Caco-2 (cell line): ENCODE results near the gene MSL3B.

ENCODE experiments used
- BruUV-seq: library from RNA; stranded (reverse); fragments of 400-500 nt; replicated peaks from 2 replicates; lab custom pipeline; 2021; lab: Mats Ljungman, UMichigan
- CTCF ChIA-PET: fragments of 300-600 bp; sonication (Branson Sonifier 250); formaldehyde crosslinking; loops from one replicate; lab custom pipeline; 2022; ENCODE audit warnings: antibody characterized with exemption; lab: Charles Lee
- POLR2A ChIA-PET: fragments of 300-600 bp; sonication (Branson Sonifier 250); formaldehyde crosslinking; loops from one replicate; lab custom pipeline; 2022; ENCODE audit warnings: antibody characterized with exemption; lab: Charles Lee
- DNase-seq, 2 experiments: peaks; one replicate each; pipeline versions ENCODE4 v3.0.0 to v3.0.0-alpha.2; 2020 to 2022
- H3K27me3 ChIP-seq: replicated peaks from 2 replicates; pipeline ENCODE4 v1.6.0; 2011; ENCODE audit warnings: low read length; ENCODE audit not compliant: control insufficient read depth, insufficient read depth
- H3K36me3 ChIP-seq: 2 replicates; pipeline ENCODE4 v1.5.1; 2011; ENCODE audit warnings: low read length; ENCODE audit not compliant: control insufficient read depth, insufficient read depth
- H3K4me1 ChIP-seq: fragments of 250-450 bp; sonication (Bioruptor Pico); 2 replicates; pipeline ENCODE4 v1.5.1; 2020; ENCODE audit warnings: mild to moderate bottlenecking
- H3K4me3 ChIP-seq: 2 replicates; pipeline ENCODE4 v1.5.1; 2011; ENCODE audit warnings: low read depth, mild to moderate bottlenecking, control low read depth, low read length
- H3K9me3 ChIP-seq: fragments of 250-450 bp; sonication (Bioruptor Pico); 2 replicates; pipeline ENCODE4 v1.5.1; 2020; ENCODE audit warnings: mild to moderate bottlenecking, moderate library complexity
- H3K27ac Mint-ChIP-seq: one replicate; pipeline ENCODE4 v1.8.0; 2022; ENCODE audit warnings: mixed read lengths; ENCODE audit not compliant: unreplicated experiment
- H3K27me3 Mint-ChIP-seq: one replicate; pipeline ENCODE4 v1.8.0; 2022; ENCODE audit warnings: mixed read lengths; ENCODE audit not compliant: insufficient read depth, unreplicated experiment
- H3K36me3 Mint-ChIP-seq: one replicate; pipeline ENCODE4 v1.8.0; 2022; ENCODE audit warnings: mild to moderate bottlenecking, mixed read lengths; ENCODE audit not compliant: insufficient read depth, unreplicated experiment
- H3K4me1 Mint-ChIP-seq: one replicate; pipeline ENCODE4 v1.8.0; 2022; ENCODE audit warnings: low read depth, mixed read lengths; ENCODE audit not compliant: unreplicated experiment
- H3K4me3 Mint-ChIP-seq: one replicate; pipeline ENCODE4 v1.8.0; 2022; ENCODE audit warnings: mild to moderate bottlenecking, moderate library complexity, mixed read lengths; ENCODE audit not compliant: unreplicated experiment
- H3K9me3 Mint-ChIP-seq: one replicate; pipeline ENCODE4 v1.8.0; 2022; ENCODE audit warnings: mixed read lengths; ENCODE audit not compliant: unreplicated experiment
- intact Hi-C: fragments of 100-400 bp; cut with micrococcal nuclease; formaldehyde crosslinking; loops from one replicate; pipeline ENCODE4 v1.10.0; 2022; ENCODE audit not compliant: unreplicated experiment
- TF ChIP-seq, protein P1 (sequence below), 2 experiments: fragments of 200-600 bp in 1 of 2; IDR thresholded peaks; 1 replicate in 1 of 2; 2 replicates in 1 of 2; pipeline versions ENCODE4 v1.5.1 to v1.8.0; 2011 to 2022; ENCODE audit warnings: antibody characterized with exemption in 1 of 2, control low read depth in 1 of 2, inconsistent platforms in 1 of 2, low read depth in 1 of 2, low read length in 1 of 2, mild to moderate bottlenecking in 1 of 2, moderate library complexity in 1 of 2; ENCODE audit not compliant: insufficient read depth in 1 of 2, severe bottlenecking in 1 of 2, unreplicated experiment in 1 of 2

The MSL3B gene

DNA sequence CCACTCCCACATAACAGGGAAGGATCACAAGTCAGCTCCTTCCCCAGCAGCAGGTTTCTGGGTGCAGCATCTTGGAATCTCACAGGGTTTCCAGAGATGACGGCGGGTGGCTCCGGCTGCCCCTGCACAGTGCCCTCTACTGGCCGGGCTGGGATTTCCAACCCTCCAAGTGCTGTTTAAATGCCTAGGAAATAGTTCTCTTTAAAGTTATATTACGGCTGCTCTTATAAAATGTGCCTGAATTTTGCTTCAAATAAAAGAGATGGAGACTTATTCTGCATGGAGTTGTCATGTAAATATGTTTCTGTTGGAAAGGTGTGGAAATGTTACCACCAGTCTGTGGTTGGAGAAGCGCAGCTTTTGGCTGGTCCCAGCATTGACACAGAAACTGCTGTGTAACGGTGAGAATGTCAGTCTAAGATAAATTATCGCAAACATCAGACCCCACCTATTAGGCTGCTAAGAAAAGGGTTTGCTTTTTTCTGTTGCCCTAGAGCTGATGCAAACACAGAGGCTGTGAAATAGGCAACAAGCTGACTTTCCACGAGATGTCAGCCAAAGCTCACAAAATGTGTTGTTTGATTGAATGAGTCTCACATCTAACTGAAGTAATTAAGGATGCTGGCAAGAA lies 10.6 kb downstream of the MSL3B start:
- TF ChIP-seq, protein P1, sequence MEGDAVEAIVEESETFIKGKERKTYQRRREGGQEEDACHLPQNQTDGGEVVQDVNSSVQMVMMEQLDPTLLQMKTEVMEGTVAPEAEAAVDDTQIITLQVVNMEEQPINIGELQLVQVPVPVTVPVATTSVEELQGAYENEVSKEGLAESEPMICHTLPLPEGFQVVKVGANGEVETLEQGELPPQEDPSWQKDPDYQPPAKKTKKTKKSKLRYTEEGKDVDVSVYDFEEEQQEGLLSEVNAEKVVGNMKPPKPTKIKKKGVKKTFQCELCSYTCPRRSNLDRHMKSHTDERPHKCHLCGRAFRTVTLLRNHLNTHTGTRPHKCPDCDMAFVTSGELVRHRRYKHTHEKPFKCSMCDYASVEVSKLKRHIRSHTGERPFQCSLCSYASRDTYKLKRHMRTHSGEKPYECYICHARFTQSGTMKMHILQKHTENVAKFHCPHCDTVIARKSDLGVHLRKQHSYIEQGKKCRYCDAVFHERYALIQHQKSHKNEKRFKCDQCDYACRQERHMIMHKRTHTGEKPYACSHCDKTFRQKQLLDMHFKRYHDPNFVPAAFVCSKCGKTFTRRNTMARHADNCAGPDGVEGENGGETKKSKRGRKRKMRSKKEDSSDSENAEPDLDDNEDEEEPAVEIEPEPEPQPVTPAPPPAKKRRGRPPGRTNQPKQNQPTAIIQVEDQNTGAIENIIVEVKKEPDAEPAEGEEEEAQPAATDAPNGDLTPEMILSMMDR (IDR thresholded peaks at IDR 0.05; ENCODE audit: insufficient read depth in 1 of 2, low read depth in 1 of 2, low read length in 1 of 2, severe bottlenecking in 1 of 2, unreplicated experiment in 1 of 2), result peak; percentile 46 to 67
- DNase-seq, result peak in 1 of 2 experiments; percentile 49
- no peaks in the 10 kb centered on the region for H3K27me3 ChIP-seq
- Mint-ChIP-seq H3K36me3 (peaks cover 18% of the 10 kb centered on the region), H3K27me3 (no peaks in the 10 kb centered on the region), H3K27ac (no peak overlapping the region), H3K4me3 (no peak overlapping the region), H3K4me1 (peaks cover 2% of the 10 kb centered on the region), H3K9me3 (no peaks in the 10 kb centered on the region)
- H3K4me3 ChIP-seq, result no peak overlapping the region
- intact Hi-C loops, result no loop called here
- no peaks in the 10 kb centered on the region for H3K9me3 ChIP-seq
- BruUV-seq, result no TSS peak
- H3K36me3 ChIP-seq, result no peaks in the 10 kb centered on the region
- POLR2A ChIA-PET, result no interaction called here
- CTCF ChIA-PET, result no interaction called here
- H3K4me1 ChIP-seq, result no peaks in the 10 kb centered on the region

DNA sequence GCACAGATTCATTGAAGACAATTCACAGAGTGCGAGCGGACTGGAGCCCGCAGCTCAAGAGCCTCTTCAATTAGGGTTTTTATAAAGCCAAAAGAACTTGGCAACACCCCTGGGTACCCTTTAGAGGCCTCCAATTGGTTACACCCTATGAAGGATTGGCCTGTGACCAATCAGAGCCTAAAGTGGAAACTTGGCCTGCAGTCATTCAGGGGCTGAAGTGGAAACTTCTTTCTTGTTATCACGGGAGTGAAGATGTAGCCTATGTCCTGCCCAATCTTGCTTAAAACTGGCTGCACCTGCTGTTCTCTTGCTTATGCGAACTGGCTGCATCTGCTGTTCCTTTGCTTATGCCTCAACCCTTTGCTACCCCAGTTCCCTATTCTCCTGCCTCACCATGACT lies 12.0 kb downstream of the MSL3B start:
- no peaks in the 10 kb centered on the region for H3K9me3 Mint-ChIP-seq
- H3K36me3 ChIP-seq, result no peaks in the 10 kb centered on the region
- peaks cover 6% of the 10 kb centered on the region for H3K4me1 Mint-ChIP-seq
- ChIA-PET CTCF (no interaction called here), POLR2A (no interaction called here)
- no peaks in the 10 kb centered on the region for H3K9me3 ChIP-seq
- H3K4me3 Mint-ChIP-seq, result no peak overlapping the region
- no peak overlapping the region for H3K27ac Mint-ChIP-seq
- H3K36me3 Mint-ChIP-seq, result peaks cover 27% of the 10 kb centered on the region
- TF ChIP-seq, protein P1 (IDR thresholded peaks at IDR 0.05; ENCODE audit: insufficient read depth in 1 of 2, low read depth in 1 of 2, low read length in 1 of 2, severe bottlenecking in 1 of 2, unreplicated experiment in 1 of 2), result no peak
- no peaks in the 10 kb centered on the region for H3K27me3 Mint-ChIP-seq
- no TSS peak for BruUV-seq
- no peak for DNase-seq
- intact Hi-C loops, result no loop called here
- no peak overlapping the region for H3K4me3 ChIP-seq
- no peaks in the 10 kb centered on the region for H3K27me3 ChIP-seq
- H3K4me1 ChIP-seq, result no peaks in the 10 kb centered on the region

DNA sequence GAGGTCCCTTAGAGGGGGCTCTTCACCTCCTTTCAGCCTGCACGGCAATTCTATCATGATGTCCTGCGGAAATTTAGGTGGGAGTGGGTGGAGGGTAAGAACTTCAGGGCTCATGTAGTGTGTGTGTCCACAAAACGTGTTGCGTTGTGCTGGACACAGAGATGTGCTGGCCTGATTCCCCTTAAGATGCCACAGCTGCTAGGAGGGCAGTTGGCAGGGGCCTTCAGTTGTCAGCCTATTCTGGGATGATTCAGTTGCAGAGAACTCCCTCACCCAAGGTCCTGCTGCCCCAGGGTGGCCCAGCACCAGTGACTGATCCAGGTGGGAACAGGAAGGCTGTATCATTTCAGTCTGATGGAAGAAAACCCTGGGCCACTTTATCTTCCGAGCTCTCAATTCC lies 12.8 kb downstream of the MSL3B start:
- POLR2A ChIA-PET, result no interaction called here
- H3K36me3 Mint-ChIP-seq, result peaks cover 27% of the 10 kb centered on the region
- H3K27me3 Mint-ChIP-seq, result no peaks in the 10 kb centered on the region
- DNase-seq, result no peak
- H3K27ac Mint-ChIP-seq, result no peak overlapping the region
- BruUV-seq, result no TSS peak
- 0 out of 2 replicates have a peak overlapping the region, but pooled peaks have one; percentile 4 for H3K4me3 ChIP-seq
- no peaks in the 10 kb centered on the region for H3K9me3 ChIP-seq
- intact Hi-C loops, result no loop called here
- H3K36me3 ChIP-seq, result no peaks in the 10 kb centered on the region
- no peaks in the 10 kb centered on the region for H3K27me3 ChIP-seq
- H3K4me3 Mint-ChIP-seq, result peak overlapping the region; percentile 91
- H3K4me1 Mint-ChIP-seq, result peaks cover 6% of the 10 kb centered on the region
- H3K9me3 Mint-ChIP-seq, result no peaks in the 10 kb centered on the region
- TF ChIP-seq, protein P1 (IDR thresholded peaks at IDR 0.05; ENCODE audit: insufficient read depth in 1 of 2, low read depth in 1 of 2, low read length in 1 of 2, severe bottlenecking in 1 of 2, unreplicated experiment in 1 of 2), result no peak
- CTCF ChIA-PET, result no interaction called here
- H3K4me1 ChIP-seq, result no peaks in the 10 kb centered on the region
